Neutrophil (primary cell): ENCODE results near the gene POLR3E.

Experiments used
- H3K27ac ChIP-seq: fragments of 200-600 bp; sonication (generic); 2 replicates; pipeline ENCODE4 v1.5.1; 2016; ENCODE audit warnings: mild to moderate bottlenecking, moderate library complexity
- H3K27me3 ChIP-seq: fragments of 200-600 bp; sonication (generic); 2 replicates; pipeline ENCODE4 v1.6.0; 2016; ENCODE audit warnings: mild to moderate bottlenecking
- H3K36me3 ChIP-seq: fragments of 200-600 bp; sonication (generic); 2 replicates; pipeline ENCODE4 v1.5.1; 2017
- H3K4me1 ChIP-seq, 2 experiments: fragments of 200-600 bp in 1 of 2; sonication (generic) in 1 of 2; 1 replicate in 1 of 2; 2 replicates in 1 of 2; pipeline versions ENCODE4 v1.5.1 to v1.6.1; 2013 to 2016; ENCODE audit warnings: low read depth in 1 of 2, low read length in 1 of 2, mild to moderate bottlenecking in 1 of 2, moderate library complexity in 1 of 2; ENCODE audit not compliant: control insufficient read depth in 1 of 2, insufficient read depth in 1 of 2
- H3K4me3 ChIP-seq, 2 experiments: fragments of 200-600 bp in 1 of 2; sonication (generic) in 1 of 2; 1 replicate in 1 of 2; 2 replicates in 1 of 2; pipeline ENCODE4 v1.5.1; 2013 to 2016; ENCODE audit warnings: low read depth in 1 of 2, low read length in 1 of 2, mild to moderate bottlenecking in 1 of 2, moderate library complexity in 1 of 2
- H3K9me3 ChIP-seq: fragments of 200-600 bp; sonication (generic); 2 replicates; pipeline ENCODE4 v1.5.1; 2016
- TF ChIP-seq, protein P1 (sequence below): fragments of 200-600 bp; sonication (generic); IDR thresholded peaks from 2 replicates; pipeline ENCODE4 v1.5.1; 2016; ENCODE audit warnings: antibody characterized with exemption

Gene POLR3E

DNA sequence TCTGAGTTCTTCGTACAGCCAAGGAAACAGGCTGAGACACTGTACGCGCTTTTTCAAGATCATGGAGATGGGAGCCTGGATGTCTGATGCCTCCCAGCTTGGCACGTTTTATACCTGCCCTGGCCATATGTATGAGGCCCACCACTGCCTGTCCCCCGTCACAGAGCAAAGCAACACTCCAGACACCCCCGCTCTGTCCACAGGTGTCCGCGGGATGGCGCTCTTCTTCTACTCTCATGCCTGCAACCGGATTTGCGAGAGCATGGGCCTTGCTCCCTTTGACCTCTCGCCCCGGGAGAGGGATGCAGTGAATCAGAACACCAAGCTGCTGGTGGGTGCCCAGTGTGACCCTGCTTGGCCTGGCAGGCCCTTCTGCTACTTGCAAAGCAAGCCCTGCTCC lies 39.8 kb upstream of the POLR3E start:
- no peak overlapping the region for H3K27ac ChIP-seq
- H3K27me3 ChIP-seq: no peaks in the 10 kb centered on the region
- H3K4me3 ChIP-seq: no peak overlapping the region
- peaks cover 55% of the 10 kb centered on the region for H3K36me3 ChIP-seq
- H3K4me1 ChIP-seq: no peaks in the 10 kb centered on the region
- TF ChIP-seq, protein P1, sequence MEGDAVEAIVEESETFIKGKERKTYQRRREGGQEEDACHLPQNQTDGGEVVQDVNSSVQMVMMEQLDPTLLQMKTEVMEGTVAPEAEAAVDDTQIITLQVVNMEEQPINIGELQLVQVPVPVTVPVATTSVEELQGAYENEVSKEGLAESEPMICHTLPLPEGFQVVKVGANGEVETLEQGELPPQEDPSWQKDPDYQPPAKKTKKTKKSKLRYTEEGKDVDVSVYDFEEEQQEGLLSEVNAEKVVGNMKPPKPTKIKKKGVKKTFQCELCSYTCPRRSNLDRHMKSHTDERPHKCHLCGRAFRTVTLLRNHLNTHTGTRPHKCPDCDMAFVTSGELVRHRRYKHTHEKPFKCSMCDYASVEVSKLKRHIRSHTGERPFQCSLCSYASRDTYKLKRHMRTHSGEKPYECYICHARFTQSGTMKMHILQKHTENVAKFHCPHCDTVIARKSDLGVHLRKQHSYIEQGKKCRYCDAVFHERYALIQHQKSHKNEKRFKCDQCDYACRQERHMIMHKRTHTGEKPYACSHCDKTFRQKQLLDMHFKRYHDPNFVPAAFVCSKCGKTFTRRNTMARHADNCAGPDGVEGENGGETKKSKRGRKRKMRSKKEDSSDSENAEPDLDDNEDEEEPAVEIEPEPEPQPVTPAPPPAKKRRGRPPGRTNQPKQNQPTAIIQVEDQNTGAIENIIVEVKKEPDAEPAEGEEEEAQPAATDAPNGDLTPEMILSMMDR: no peak
- H3K9me3 ChIP-seq: no peaks in the 10 kb centered on the region

DNA sequence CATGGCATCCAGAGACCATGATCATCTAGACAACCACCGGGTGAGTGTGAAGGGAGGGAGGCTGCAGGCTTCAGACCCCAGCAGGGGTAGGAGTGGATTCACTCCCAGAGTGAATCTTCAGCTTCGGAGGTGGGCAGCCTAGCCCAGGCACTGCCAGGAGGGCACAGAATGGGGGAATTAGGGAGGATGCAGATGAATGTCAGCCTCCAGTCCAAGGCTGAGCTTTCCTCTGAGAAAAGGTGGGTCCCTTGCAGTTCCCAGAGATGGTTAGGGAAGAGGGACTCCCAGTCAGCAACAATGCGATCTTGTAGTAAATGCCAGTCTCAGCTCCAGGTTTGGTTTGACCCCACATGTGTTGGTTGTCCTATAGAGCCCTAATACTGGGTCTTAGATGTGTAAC lies 36.7 kb upstream of the POLR3E start:
- TF ChIP-seq, protein P1: no peak
- Histone ChIP-seq H3K9me3 (no peaks in the 10 kb centered on the region), H3K4me1 (no peaks in the 10 kb centered on the region), H3K36me3 (peaks cover 60% of the 10 kb centered on the region), H3K4me3 (no peak overlapping the region), H3K27ac (no peak overlapping the region), H3K27me3 (no peaks in the 10 kb centered on the region)

DNA sequence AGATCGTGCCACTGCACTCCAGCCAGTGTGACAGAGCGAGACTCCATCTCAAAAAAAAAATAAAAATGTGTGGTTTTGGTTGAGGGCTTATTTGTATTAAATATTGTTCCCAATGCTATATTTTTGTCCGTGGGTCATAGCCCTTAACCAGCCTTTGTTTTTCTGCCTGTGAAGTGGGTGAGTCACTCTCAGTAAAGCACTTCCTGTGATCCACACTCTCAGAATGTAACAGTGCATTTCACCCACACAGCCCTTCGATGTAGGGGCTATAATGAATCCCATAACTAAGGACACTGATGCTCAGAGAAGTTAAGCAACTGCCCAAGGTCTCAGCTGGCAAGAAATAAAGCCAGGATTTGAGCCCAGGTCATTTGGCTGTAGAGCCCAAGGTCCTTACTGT lies 34.7 kb upstream of the POLR3E start:
- H3K36me3 ChIP-seq: peaks cover 65% of the 10 kb centered on the region
- H3K4me3 ChIP-seq: no peak overlapping the region
- H3K27me3 ChIP-seq: no peaks in the 10 kb centered on the region
- no peak overlapping the region for H3K27ac ChIP-seq
- TF ChIP-seq, protein P1: no peak
- H3K9me3 ChIP-seq: no peaks in the 10 kb centered on the region
- no peaks in the 10 kb centered on the region for H3K4me1 ChIP-seq

DNA sequence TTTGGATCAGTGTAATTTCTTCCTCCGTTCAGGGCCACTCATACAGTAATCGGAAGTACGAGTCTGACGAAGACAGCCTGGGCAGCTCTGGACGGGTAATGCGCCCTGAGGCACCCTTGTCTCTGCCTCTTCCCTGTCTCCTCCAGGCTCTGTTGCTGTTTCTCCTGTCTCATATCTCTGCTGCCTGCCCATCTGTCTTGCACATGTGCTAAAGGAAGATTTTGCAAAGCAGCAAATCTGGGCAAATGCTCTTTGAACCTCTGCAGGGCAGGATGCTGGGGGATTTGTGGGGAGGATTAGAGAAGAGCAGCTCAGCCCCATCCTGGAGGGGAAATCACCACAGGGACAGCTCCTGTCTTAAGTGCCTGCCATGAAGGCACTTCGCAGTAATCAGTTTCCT lies 32.4 kb upstream of the POLR3E start:
- peaks cover 64% of the 10 kb centered on the region for H3K36me3 ChIP-seq

DNA sequence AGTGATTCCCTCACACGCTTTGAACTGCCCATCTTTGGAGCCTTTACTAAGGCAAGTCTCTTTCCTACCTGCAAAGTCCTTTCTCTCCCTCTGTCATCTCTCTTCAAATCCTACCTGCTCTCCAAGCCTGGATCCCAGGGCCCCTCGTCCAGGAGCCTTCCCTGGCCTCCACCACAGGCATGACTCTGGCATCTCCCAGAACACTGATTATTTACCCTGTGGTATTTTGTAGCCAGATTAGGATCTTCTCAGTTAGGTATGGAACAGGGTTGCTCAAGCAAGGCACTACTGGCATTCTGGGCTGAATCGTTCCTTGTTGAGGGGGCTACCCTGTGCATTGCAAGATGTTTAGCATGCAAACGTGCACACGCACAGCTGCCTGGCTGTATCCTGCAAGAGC lies 31.9 kb upstream of the POLR3E start:
- H3K4me3 ChIP-seq: no peak overlapping the region
- H3K27me3 ChIP-seq: no peaks in the 10 kb centered on the region
- TF ChIP-seq, protein P1: no peak
- H3K9me3 ChIP-seq: no peaks in the 10 kb centered on the region
- H3K27ac ChIP-seq: no peak overlapping the region
- no peaks in the 10 kb centered on the region for H3K4me1 ChIP-seq
- peaks cover 58% of the 10 kb centered on the region for H3K36me3 ChIP-seq

More for the DNA sequence above, 32.4 kb upstream of the POLR3E start:
- Histone ChIP-seq H3K9me3 (no peaks in the 10 kb centered on the region), H3K4me1 (no peaks in the 10 kb centered on the region), H3K27ac (no peak overlapping the region), H3K4me3 (no peak overlapping the region), H3K27me3 (no peaks in the 10 kb centered on the region)
- TF ChIP-seq, protein P1: no peak

DNA sequence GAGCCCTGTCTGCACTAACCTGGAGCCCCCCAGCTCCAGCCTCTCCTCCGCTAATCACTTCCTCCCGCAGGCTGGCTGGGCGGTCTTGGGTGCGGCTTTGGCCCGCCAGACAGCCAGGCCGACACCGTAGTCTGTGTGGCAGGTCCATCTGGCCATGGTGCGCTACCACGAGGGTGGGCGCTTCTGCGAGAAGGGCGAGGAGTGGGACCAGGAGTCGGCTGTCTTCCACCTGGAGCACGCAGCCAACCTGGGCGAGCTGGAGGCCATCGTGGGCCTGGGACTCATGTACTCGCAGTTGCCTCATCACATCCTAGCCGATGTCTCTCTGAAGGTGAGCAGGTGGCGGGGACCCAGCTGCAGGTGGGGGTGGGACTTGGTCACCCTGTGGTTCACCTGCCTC lies 30.7 kb upstream of the POLR3E start:
- Histone ChIP-seq H3K27ac (no peak overlapping the region), H3K9me3 (no peaks in the 10 kb centered on the region), H3K27me3 (no peaks in the 10 kb centered on the region), H3K4me1 (no peaks in the 10 kb centered on the region), H3K36me3 (peaks cover 50% of the 10 kb centered on the region), H3K4me3 (no peak overlapping the region)
- TF ChIP-seq, protein P1: no peak
